Keratinocyte (primary cell): ENCODE data around the gene PFN1. TPM values are rescaled to one million over a fixed set of nuclear protein-coding genes. Genes with fewer than 3 reads are reported as not detected.

Experiments
- DNase-seq: peaks from one replicate; pipeline ENCODE4 v3.0.0-alpha.2; 2011; ENCODE audit warnings: low read depth, missing footprints, low spot score
- FAIRE-seq: peaks from 2 replicates; lab custom pipeline; 2011; peaks lifted over from hg19 to GRCh38; lab: Jason Lieb, UNC
- H2AFZ ChIP-seq: 2 replicates; pipeline ENCODE4 v1.6.0; 2012; ENCODE audit warnings: low read length, control low read depth, inconsistent platforms; ENCODE audit not compliant: control insufficient read depth
- H3K27ac ChIP-seq: 2 replicates; pipeline ENCODE4 v1.5.1; 2011; ENCODE audit warnings: low read length; ENCODE audit not compliant: control insufficient read depth, insufficient read depth
- H3K27me3 ChIP-seq: 3 replicates; pipeline ENCODE4 v1.6.0; 2011; ENCODE audit warnings: low read length; ENCODE audit not compliant: control insufficient read depth, insufficient read depth; ENCODE audit errors: extremely low read depth
- H3K36me3 ChIP-seq, 2 experiments: 2 replicates in 1 of 2; 3 replicates in 1 of 2; pipeline ENCODE4 v1.5.1; 2011; ENCODE audit warnings: low read length in 2 of 2, mild to moderate bottlenecking in 1 of 2; ENCODE audit not compliant: control insufficient read depth in 2 of 2, insufficient read depth in 2 of 2; ENCODE audit errors: extremely low read depth in 1 of 2
- H3K4me1 ChIP-seq: 3 replicates; pipeline ENCODE4 v1.5.1; 2011; ENCODE audit warnings: low read length; ENCODE audit not compliant: control insufficient read depth, insufficient read depth; ENCODE audit errors: extremely low read depth
- H3K4me2 ChIP-seq: 3 replicates; pipeline ENCODE4 v1.6.0; 2011; ENCODE audit warnings: low read depth, low read length; ENCODE audit not compliant: control insufficient read depth, insufficient read depth; ENCODE audit errors: extremely low read depth
- H3K4me3 ChIP-seq, 3 experiments: fragments of 200-600 bp in 1 of 3; sonication (generic) in 1 of 3; 2 replicates in 2 of 3; 3 replicates in 1 of 3; pipeline ENCODE4 v1.5.1; 2011 to 2016; ENCODE audit warnings: low read length in 3 of 3, mild to moderate bottlenecking in 3 of 3, control low read depth in 2 of 3, inconsistent platforms in 1 of 3, low read depth in 1 of 3, mixed read lengths in 1 of 3, mixed run types in 1 of 3, moderate library complexity in 1 of 3; ENCODE audit not compliant: control insufficient read depth in 2 of 3, insufficient read depth in 2 of 3; ENCODE audit errors: extremely low read depth in 1 of 3
- H3K79me2 ChIP-seq: 2 replicates; pipeline ENCODE4 v1.6.0; 2012; ENCODE audit warnings: low read length; ENCODE audit not compliant: control insufficient read depth, insufficient read depth
- H3K9ac ChIP-seq: 3 replicates; pipeline ENCODE4 v1.6.0; 2011; ENCODE audit warnings: low read length; ENCODE audit not compliant: control insufficient read depth, insufficient read depth; ENCODE audit errors: extremely low read depth
- H3K9me1 ChIP-seq: 3 replicates; pipeline ENCODE4 v1.6.0; 2011; ENCODE audit warnings: low read length; ENCODE audit not compliant: control insufficient read depth, insufficient read depth; ENCODE audit errors: extremely low read depth
- H3K9me3 ChIP-seq: 2 replicates; pipeline ENCODE4 v1.5.1; 2012; ENCODE audit warnings: low read depth, low read length; ENCODE audit not compliant: control insufficient read depth
- H4K20me1 ChIP-seq: 3 replicates; pipeline ENCODE4 v1.6.0; 2011; ENCODE audit warnings: low read length; ENCODE audit not compliant: control insufficient read depth, insufficient read depth; ENCODE audit errors: extremely low read depth
- CTCF ChIP-seq, 3 experiments: IDR thresholded peaks in 1 of 3; conservative IDR thresholded peaks in 1 of 3; optimal IDR thresholded peaks in 1 of 3; 2 replicates in 2 of 3; 3 replicates in 1 of 3; pipeline versions ENCODE3 to v1.5.1; 2011; ENCODE audit warnings: low read length in 3 of 3, mild to moderate bottlenecking in 3 of 3, moderate library complexity in 2 of 3, control low read depth in 1 of 3, inconsistent platforms in 1 of 3; ENCODE audit not compliant: insufficient read depth in 2 of 3; ENCODE audit errors: extremely low read depth in 1 of 3
- EZH2 ChIP-seq: IDR thresholded peaks from one replicate; pipeline ENCODE4 v1.6.1; 2012; ENCODE audit warnings: inconsistent platforms, mild to moderate bottlenecking, low read length, moderate library complexity
- dilution Hi-C: fragments of 300-500 bp; cut with MboI; formaldehyde crosslinking; loops from one replicate; pipeline ENCODE4 v1.7.0; 2020; ENCODE audit warnings: low sequenced_read_pairs; ENCODE audit not compliant: extremely low pct_ligation_motif_present
- polyA plus RNA-seq, 5 experiments: library from polyadenylated mRNA; depleted of rRNA in 3 of 5; stranded (reverse) in 3 of 5; stranded (forward) in 1 of 5; unstranded in 1 of 5; fragments of >200 nt; gene quantifications; 1 replicate in 1 of 5; 2 replicates in 3 of 5; 3 replicates in 1 of 5; pipeline versions ENCODE4 v1.2.1 to v1.2.3, GENCODE V29; 2011 to 2012; ENCODE audit warnings: missing spikeins in 2 of 5, low read depth in 1 of 5, low replicate concordance in 1 of 5

Gene PFN1
- polyA plus RNA-seq, 1 donor (not counting 4 experiments of a cell fraction or from before 2014, with no cell fraction given), result 1,435 TPM

- FAIRE-seq, result no peak
Measured at GRCh38 chr17:4986951-4987766, 38.8 kb upstream of the PFN1 start, which contains the start of gene CAMTA2. TSS of gene CAMTA2 (minus strand) at chr17:4987675. CDS start at chr17:4986222, 1,453 bp downstream.

GRCh38 chr17:4986403-4986802 lies 38.1 kb upstream of the PFN1 start:
- Histone ChIP-seq H3K4me3 (peak overlapping the region; percentile 75 to 91 (median 82)), H4K20me1 (no peaks in the 10 kb centered on the region), H3K27me3 (no peaks in the 10 kb centered on the region), H3K27ac (peak overlapping the region; percentile 58), H3K9ac (peak overlapping the region; percentile 77), H3K4me1 (peaks cover 9% of the 10 kb centered on the region), H3K9me1 (no peaks in the 10 kb centered on the region), H3K36me3 (peaks cover 11 to 29% of the 10 kb centered on the region in 2 experiments), H3K9me3 (no peaks in the 10 kb centered on the region), H3K4me2 (peak overlapping the region; percentile 69), H3K79me2 (peaks cover 14% of the 10 kb centered on the region), H2AFZ (peak overlapping the region; percentile 82)
- FAIRE-seq, result peak; percentile 63
- TF ChIP-seq EZH2 (no peak), CTCF (optimal IDR thresholded peaks at IDR 0.05 in 1 of 3, IDR thresholded peaks at IDR 0.05 in 1 of 3, conservative IDR thresholded peaks at IDR 0.05 in 1 of 3; ENCODE audit: extremely low read depth in 1 of 3, insufficient read depth in 2 of 3, low read length in 3 of 3) (no peak)
- no peak for DNase-seq
- dilution Hi-C loops, result no loop called here

More at GRCh38 chr17:4986951-4987766, 38.8 kb upstream of the PFN1 start, which contains the start of gene CAMTA2:
- peaks cover 14% of the 10 kb centered on the region for H3K79me2 ChIP-seq
- peak within 1 kb of the TSS; percentile 77 for H3K9ac ChIP-seq
- H3K9me3 ChIP-seq, result no peaks in the 10 kb centered on the region
- DNase-seq, result peak; percentile 55
- peaks cover 9% of the 10 kb centered on the region for H3K4me1 ChIP-seq
- peak within 1 kb of the TSS; percentile 58 for H3K27ac ChIP-seq
- TF ChIP-seq CTCF (optimal IDR thresholded peaks at IDR 0.05 in 1 of 3, IDR thresholded peaks at IDR 0.05 in 1 of 3, conservative IDR thresholded peaks at IDR 0.05 in 1 of 3; ENCODE audit: extremely low read depth in 1 of 3, insufficient read depth in 2 of 3, low read length in 3 of 3), result peak; percentile 38 to 84 (median 62)
- TF ChIP-seq EZH2, result no peak
- no peaks in the 10 kb centered on the region for H3K9me1 ChIP-seq
- no peaks in the 10 kb centered on the region for H4K20me1 ChIP-seq
- H3K27me3 ChIP-seq, result no peaks in the 10 kb centered on the region
- H3K4me2 ChIP-seq, result peak within 1 kb of the TSS; percentile 69
- H2AFZ ChIP-seq, result peak within 1 kb of the TSS; percentile 82
- peaks cover 7 to 23% of the 10 kb centered on the region in 2 experiments for H3K36me3 ChIP-seq
- dilution Hi-C loops, result no loop called here
- H3K4me3 ChIP-seq, result peak within 1 kb of the TSS; percentile 75 to 91 (median 82)
